GM21723 (cell line): ENCODE results near the gene KCNH3.

ENCODE experiments used
- ATAC-seq: cut with Tn5 transposase; IDR thresholded peaks from one replicate; pipeline ENCODE4 v1.9.1; 2021; ENCODE audit warnings: mild to moderate bottlenecking, moderate library complexity; ENCODE audit not compliant: unreplicated experiment

The KCNH3 gene

DNA sequence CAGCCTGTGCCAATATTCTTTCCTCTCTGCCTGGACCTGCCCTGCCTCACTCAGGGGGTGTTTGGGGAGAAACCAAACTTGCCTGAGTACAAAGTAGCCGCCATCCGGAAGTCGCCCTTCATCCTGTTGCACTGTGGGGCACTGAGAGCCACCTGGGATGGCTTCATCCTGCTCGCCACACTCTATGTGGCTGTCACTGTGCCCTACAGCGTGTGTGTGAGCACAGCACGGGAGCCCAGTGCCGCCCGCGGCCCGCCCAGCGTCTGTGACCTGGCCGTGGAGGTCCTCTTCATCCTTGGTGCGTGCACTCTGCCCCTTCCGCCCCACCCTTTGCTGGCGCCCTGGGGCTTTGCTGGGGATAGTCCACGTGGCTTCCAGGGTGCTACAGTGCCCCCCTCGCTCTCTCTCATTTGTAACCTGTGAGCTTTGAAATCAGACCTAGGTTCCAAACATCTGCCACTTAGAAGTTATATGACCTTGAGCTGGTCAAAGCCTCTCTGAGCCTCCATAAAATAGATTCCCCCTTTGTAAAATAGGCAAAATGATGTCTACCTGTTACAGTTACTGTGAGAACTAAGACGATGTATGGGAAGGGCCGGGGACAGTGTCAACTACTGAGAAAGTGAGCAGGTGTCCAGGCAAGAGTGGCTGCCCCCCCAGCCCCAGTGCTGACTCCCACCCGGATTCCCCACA is 4.5 kb downstream of the KCNH3 start:
- ATAC-seq, result no peak

DNA sequence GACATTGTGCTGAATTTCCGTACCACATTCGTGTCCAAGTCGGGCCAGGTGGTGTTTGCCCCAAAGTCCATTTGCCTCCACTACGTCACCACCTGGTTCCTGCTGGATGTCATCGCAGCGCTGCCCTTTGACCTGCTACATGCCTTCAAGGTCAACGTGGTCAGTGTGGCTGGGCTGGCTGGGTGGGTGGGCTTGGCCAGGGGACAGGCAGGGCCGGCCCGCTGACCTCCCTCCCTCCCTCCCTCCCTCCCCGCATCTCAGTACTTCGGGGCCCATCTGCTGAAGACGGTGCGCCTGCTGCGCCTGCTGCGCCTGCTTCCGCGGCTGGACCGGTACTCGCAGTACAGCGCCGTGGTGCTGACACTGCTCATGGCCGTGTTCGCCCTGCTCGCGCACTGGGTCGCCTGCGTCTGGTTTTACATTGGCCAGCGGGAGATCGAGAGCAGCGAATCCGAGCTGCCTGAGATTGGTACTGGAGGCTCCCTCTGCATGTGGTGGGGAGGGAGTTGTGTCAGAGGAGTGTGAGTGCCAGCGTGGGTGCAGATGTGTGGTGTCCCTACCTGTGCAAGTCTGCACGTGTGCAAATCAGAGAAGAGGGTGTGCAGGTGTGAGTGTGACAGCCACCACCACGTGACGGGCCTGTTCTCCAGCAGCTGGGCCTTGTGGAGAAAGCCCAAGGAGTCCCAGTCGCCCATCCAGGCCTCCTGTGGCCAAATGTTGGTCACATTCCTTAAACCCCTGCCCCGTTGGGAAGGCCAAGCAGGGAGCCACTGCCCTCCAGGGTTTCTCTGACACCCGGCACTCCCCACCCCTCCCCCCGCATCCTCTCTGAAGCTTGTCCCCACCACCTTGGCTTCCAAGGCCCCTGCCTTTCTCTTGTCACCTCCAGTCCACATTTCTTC is 5.3 kb downstream of the KCNH3 start:
- no peak for ATAC-seq

DNA sequence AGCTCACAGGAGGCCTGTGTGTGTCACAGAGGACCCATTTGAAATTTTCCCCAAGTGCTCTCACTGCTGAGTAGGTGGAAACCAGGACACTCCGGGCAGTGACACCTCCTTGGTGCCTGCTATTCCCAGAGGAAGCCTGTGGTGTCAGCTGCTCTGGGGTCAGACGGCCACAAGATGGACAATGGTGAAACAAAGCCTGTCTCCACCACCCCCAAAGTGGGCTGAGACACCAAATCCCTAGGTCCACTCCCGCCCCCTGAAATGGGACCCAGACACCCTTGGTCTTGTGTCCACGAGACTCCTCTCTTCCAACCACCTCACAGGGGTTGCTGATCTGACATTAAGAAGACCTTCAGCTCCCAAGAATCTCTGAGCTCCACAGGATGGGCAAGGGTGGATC is 7.0 kb downstream of the KCNH3 start:
- ATAC-seq, result no peak

DNA sequence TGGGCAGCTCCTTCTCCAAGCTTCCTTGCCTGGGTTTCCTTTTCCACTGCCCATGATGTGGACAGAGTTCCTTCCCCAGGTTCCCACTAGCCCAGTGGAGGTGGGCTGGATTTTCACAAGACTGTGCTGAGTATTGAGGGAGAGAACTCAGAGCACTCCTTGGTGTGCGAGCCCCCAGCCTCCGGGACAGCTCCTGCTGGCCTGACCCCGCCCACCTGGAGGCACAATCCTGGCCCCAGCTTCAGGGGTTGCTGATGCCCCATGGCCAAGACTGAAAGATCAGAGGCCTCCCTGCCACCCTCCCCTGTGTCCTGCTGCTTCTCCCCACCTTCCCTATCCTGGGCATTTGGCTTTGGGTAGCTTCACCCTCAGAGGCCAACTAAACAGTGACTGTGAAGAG is 7.7 kb downstream of the KCNH3 start:
- ATAC-seq, result no peak

DNA sequence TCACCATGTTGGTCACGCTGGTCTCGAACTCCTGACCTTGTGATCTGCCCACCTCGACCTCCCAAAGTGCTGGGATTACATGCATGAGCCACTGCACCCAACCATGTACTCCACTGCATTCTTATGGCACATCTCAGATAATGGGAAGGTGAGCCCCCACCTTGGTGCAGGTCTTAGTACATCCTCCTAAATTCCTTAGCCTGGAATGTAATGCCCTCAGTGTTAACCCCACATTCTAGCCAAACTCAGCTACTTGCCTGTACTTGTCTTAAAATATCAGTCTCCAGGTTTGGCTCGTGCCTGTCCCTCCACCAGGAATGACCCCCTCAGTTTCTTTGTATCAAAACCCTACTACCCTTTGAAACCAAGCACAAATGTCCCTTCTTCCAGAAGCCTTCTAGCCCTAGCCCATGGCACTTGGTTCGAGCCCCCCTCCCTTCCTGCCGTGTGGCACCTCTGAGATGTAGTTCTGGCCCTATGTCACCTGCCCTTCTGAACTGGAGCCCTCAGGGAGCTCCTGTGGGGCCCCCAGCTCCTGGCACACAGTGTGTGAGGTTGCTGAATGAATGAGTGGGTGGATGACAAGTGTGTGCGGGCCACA is 8.4 kb downstream of the KCNH3 start:
- no peak for ATAC-seq

DNA sequence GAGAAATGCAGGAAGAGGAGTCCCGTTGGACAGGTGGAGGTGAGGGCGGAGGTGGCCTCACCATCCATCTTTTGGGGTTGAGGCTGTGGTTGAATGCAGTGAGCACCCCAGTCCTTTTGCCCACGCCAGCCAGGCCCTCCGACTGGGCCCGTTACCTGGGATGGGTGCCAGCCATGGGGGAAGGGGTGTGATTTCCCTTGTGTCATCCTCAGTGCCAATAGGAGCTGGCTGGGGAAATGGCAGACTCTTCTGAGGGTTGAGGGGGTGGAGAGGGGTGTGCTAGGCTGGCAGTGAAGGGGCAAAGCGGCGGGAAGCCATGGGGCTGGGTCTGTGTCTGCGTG is 9.6 kb downstream of the KCNH3 start:
- ATAC-seq, result no peak

DNA sequence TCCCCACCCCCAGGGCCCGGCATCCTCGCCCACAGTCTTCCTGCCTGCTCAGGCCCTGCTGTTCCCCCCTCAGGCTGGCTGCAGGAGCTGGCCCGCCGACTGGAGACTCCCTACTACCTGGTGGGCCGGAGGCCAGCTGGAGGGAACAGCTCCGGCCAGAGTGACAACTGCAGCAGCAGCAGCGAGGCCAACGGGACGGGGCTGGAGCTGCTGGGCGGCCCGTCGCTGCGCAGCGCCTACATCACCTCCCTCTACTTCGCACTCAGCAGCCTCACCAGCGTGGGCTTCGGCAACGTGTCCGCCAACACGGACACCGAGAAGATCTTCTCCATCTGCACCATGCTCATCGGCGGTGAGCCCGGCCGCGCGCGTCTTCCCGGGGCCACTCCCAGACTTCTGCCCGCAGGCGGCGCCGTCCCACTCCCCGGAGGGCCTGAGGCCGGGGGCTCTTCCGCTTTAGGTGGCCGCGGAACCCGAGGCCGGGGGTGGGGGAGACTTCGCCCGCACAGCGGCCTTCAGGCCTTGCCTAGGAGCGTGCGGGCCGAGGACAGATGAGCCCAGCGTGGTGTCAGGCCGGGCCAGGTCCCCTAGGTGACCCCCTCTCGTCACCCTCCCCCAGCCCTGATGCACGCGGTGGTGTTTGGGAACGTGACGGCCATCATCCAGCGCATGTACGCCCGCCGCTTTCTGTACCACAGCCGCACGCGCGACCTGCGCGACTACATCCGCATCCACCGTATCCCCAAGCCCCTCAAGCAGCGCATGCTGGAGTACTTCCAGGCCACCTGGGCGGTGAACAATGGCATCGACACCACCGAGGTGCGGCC is 10.2 kb downstream of the KCNH3 start:
- ATAC-seq, result no peak

DNA sequence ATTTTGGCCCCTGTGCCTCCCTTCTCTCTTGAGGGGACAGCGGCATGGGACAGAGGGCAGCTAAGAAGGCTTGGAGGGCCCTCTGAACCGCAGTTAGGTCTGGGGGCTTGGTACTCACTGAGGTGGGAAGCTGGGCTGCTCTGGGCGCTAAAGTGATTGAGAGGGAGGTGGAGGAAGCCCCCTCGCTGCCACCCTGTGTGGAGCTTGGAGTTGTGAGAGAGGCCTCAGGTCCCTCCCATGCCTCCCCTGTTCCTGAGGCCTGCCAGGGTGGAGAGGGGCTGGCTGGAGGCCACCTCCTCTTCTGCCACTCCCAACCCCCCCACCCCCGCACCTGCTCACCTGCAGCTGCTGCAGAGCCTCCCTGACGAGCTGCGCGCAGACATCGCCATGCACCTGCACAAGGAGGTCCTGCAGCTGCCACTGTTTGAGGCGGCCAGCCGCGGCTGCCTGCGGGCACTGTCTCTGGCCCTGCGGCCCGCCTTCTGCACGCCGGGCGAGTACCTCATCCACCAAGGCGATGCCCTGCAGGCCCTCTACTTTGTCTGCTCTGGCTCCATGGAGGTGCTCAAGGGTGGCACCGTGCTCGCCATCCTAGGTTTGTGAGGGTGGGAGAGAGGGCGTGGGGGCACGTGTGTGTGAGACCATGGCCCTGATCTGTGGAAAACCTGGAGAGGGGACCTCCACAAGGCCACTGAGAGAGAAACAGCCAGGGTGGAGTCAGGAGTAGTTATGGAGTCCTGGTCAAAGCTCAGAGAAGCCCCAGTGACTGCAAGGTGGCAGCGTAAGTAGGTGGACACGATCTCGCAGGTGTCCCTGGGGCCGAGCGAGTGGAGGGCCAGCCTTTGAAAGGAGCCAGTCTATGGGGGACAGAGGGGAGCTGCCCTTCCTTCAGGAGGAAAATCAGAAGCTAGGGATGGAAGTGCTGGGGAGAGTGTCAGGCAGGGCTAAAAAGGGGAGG is 11.2 kb downstream of the KCNH3 start:
- ATAC-seq, result no peak

DNA sequence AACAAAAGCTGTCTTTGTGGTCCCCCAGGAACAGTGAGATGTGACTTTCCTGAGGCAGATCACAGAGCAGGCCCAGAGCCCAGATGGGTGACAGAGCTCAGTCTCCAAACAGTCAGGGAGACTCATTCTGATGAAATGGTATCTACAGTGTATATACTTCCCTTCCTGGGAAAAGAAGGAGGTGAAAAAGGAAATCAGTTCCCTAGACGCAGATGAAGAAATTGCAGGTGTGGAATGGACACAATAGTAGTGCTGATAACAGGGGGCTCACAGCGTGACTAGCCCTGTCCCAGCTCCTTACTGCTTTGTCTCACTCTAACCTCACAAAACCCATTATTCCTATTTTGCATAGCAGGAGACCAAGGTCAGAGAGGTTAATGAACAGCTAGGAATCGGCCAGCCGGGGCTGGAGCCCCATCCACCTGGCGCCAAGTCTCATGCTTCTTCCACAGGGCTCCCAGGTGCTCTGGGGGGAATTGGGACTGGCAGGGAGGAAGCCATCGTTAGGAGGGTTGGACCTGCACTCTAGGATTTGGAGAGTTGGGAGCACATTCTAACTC is 11.9 kb downstream of the KCNH3 start:
- no peak for ATAC-seq

DNA sequence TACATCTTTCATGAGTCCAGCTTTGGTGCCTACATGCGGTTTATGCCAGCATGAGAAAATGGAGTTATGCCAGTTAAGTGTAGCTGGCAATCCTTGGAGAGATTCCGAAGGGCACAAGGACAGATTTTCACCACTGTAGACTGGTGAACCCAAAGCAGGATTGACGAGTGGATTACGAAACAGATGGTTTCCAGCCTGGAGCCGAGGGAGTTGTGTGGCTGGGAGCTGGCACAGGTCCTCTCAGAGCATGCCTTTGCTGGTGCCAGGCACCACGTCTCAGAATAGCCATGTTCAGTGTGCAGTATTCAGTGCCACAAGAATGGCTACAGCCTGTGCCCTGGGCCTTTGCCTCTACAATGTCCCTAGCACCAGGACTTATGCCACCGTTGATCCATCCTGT is 13.2 kb downstream of the KCNH3 start:
- no peak for ATAC-seq

DNA sequence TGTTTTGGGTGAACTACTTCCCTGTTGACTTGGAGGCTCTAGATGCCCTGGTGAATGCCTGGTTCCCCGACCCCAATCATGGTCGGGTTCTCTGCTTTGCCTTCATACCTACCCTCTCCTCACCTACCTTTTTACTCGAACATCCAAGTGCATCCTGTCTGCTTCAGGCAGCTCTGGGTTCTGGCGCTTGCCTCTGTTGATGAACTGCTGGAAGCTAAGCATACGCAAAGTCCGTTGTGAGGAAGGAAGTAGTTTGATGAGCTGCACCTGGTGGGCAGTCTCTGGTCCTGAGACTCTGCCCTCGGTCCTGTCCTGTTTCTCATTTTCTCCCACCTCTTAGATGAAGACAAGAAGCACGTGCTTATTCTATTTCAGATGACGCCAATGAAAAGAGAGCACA is 13.6 kb downstream of the KCNH3 start:
- ATAC-seq, result no peak

DNA sequence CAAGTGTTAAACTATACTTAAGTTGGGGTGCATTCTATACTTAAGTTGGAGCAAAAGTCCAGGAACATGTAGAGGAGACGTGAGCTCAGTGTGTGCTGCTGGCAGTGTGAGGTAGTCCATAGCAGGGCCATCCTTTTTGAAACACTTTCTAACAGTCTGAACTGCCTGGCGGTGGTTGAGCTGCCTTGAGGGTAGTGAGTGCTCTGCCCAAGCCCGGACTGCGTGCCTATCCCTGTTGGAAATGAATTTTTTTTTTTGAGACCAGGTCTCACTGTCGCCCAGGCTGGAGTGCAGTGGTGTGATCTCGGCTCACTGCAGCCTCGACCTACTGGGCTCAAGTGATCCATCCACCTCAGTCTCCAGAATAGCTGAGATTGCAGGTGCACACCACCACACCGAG is 14.1 kb downstream of the KCNH3 start:
- no peak for ATAC-seq

DNA sequence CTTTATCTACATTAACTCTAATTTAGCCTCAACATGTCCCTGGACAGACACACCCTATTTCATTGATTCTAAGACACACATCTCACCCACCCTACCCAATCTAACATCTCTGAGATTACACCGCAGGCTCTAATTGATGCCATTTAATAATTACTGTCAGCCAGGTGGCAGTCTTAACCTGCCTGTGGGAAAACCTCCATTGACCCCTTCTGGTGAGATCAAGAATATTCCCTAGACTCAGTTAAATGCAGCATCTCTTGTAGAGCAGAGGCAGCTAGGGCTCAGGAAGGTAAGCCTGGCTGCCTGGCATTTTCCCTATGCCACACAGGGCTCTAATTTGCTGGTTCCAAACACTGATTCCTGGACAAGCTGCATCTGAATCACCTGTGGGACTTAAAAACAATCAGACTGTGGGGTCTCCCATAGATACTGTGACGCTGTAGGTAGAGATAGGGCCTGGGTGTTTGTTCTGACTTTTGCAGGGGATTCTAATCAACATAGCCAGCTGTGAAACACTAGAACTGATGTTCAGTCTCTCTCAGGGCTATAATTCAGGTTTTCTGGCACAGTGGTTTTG is 14.8 kb downstream of the KCNH3 start:
- peak; percentile 49 for ATAC-seq

DNA sequence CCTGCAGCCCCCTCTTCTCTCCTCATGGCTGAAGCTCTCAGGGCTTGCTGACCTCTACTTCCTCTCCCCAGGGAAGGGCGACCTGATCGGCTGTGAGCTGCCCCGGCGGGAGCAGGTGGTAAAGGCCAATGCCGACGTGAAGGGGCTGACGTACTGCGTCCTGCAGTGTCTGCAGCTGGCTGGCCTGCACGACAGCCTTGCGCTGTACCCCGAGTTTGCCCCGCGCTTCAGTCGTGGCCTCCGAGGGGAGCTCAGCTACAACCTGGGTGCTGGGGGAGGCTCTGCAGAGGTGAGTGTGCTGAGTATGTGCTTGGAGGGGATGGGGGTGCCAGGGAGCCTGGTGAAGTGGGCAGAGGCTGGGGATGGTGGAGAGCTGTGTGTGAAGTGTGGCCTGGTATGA is 15.4 kb downstream of the KCNH3 start:
- no peak for ATAC-seq

DNA sequence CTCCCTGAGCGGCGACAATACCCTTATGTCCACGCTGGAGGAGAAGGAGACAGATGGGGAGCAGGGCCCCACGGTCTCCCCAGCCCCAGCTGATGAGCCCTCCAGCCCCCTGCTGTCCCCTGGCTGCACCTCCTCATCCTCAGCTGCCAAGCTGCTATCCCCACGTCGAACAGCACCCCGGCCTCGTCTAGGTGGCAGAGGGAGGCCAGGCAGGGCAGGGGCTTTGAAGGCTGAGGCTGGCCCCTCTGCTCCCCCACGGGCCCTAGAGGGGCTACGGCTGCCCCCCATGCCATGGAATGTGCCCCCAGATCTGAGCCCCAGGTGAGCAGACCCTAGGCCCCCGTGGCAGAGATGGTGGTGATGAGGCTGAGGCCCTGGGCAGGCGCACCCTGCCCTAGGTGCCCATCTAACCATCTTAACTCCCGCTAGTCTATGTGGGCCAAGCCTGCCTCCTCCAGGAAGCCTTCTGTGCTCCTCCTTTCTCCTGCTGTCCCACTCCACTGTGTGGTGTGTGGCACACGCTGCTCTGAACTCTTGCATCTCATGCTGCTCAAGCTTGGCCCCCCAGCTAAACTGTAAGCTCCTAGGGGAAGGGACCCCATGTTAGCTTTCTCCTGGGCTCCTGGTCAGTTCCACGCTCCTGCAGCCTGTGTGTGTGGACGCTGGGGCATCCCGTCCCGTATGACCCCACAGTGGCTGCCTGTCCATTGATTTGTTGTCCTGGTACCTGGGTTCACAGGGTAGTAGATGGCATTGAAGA is 17.0 kb downstream of the KCNH3 start:
- ATAC-seq, result no peak

DNA sequence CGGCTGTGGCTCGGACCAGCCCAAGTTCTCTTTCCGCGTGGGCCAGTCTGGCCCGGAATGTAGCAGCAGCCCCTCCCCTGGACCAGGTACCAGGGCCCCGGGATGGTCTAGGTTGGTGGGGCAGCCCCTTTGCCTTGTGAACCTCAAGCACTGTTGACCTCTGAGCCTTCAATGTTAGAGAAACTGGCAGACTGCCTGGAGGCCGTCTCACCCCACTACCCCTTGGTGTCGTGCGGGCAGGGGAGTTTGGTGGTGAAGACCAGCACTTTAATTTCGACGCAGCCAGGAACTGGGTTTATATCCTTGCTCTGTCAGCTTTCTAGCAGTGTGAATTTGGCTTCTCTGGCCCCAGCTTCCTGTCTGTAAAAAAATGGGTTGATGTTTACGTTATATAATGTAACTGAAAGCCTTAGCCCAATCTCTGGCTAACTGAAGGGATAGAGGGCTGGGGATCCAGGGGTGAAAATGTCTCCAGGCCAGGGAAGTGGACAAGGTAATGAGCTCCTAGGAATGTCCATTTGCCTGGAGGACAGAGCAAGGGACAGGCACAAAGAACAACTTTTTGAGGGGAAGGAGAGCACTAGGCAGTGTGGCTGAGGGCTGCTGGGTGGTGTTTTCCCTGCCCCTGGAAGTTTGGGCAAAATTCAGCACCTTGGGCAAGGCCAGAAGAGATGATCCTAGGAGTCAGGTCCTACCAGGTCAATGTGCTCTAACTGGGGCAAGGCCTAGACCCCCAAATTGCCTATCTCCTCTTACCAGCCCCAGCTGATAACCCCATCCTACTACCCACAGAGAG is 17.8 kb downstream of the KCNH3 start:
- ATAC-seq, result no peak

DNA sequence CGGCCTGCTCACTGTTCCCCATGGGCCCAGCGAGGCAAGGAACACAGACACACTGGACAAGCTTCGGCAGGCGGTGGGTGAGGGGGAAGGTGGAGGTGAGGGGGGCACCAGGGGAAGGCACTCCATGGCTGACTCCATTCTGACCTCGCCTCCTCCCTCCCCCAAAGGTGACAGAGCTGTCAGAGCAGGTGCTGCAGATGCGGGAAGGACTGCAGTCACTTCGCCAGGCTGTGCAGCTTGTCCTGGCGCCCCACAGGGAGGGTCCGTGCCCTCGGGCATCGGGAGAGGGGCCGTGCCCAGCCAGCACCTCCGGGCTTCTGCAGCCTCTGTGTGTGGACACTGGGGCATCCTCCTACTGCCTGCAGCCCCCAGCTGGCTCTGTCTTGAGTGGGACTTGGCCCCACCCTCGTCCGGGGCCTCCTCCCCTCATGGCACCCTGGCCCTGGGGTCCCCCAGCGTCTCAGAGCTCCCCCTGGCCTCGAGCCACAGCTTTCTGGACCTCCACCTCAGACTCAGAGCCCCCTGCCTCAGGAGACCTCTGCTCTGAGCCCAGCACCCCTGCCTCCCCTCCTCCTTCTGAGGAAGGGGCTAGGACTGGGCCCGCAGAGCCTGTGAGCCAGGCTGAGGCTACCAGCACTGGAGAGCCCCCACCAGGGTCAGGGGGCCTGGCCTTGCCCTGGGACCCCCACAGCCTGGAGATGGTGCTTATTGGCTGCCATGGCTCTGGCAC is 18.5 kb downstream of the KCNH3 start:
- ATAC-seq, result no peak
